ENCODE data around the gene UTY.

The UTY gene

GRCh38 chrY:13478126-13478785, 1.6 kb downstream of the UTY start:
- TF ChIP-seq CTCF (IDR thresholded peaks at IDR 0.05; ENCODE audit: low read depth, low read length): no peak
- no peak for DNase-seq (ENCODE audit: extremely low read depth, low read depth)

- DNase-seq (ENCODE audit: extremely low read depth, low read depth): no peak
- TF ChIP-seq CTCF (IDR thresholded peaks at IDR 0.05; ENCODE audit: low read depth, low read length): no peak
Measured at GRCh38 chrY:13474997-13475396, 4.8 kb downstream of the UTY start.

GRCh38 chrY:13451572-13451971, 28.3 kb downstream of the UTY start:
- no peak for DNase-seq (ENCODE audit: extremely low read depth, low read depth)
- TF ChIP-seq CTCF (IDR thresholded peaks at IDR 0.05; ENCODE audit: low read depth, low read length): no peak

GRCh38 chrY:13450596-13451130, 29.2 kb downstream of the UTY start:
- no peak for DNase-seq (ENCODE audit: extremely low read depth, low read depth)
- TF ChIP-seq CTCF (IDR thresholded peaks at IDR 0.05; ENCODE audit: low read depth, low read length): no peak

- no peak for TF ChIP-seq CTCF (IDR thresholded peaks at IDR 0.05; ENCODE audit: low read depth, low read length)
- no peak for DNase-seq (ENCODE audit: extremely low read depth, low read depth)
Measured at GRCh38 chrY:13445566-13445965, 34.3 kb downstream of the UTY start.

GRCh38 chrY:13443146-13443545, 36.7 kb downstream of the UTY start:
- TF ChIP-seq CTCF (IDR thresholded peaks at IDR 0.05; ENCODE audit: low read depth, low read length): no peak
- no peak for DNase-seq (ENCODE audit: extremely low read depth, low read depth)

GRCh38 chrY:13440811-13441210, 39.0 kb downstream of the UTY start:
- no peak for DNase-seq (ENCODE audit: extremely low read depth, low read depth)
- no peak for TF ChIP-seq CTCF (IDR thresholded peaks at IDR 0.05; ENCODE audit: low read depth, low read length)

All from AG09319 (cell line).